ENCODE data around the gene H6PD. TPM values are rescaled to one million over a fixed set of nuclear protein-coding genes. Genes with fewer than 3 reads are reported as not detected.

The H6PD gene
- total and polyA plus RNA-seq, 9 of the 15 experiments (the other 6 are each of a cell fraction or from before 2014, with no cell fraction given): 0.04 to 2.5 (median 0.95) TPM

GRCh38 chr1:9231648-9232332, 2.8 kb upstream of the H6PD start (continued):
- TF ChIP-seq ATF1 (CRISPR knock-in tag; IDR thresholded peaks at IDR 0.05): no peak
- TF ChIP-seq ATF1 (tag; IDR thresholded peaks at IDR 0.05): no peak
- TF ChIP-seq ATF7 (IDR thresholded peaks at IDR 0.05): no peak
- TF ChIP-seq BMI1 (IDR thresholded peaks at IDR 0.05; ENCODE audit: low read length): no peak
- TF ChIP-seq, protein P1, sequence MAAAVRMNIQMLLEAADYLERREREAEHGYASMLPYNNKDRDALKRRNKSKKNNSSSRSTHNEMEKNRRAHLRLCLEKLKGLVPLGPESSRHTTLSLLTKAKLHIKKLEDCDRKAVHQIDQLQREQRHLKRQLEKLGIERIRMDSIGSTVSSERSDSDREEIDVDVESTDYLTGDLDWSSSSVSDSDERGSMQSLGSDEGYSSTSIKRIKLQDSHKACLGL (CRISPR knock-in tag; IDR thresholded peaks at IDR 0.05; ENCODE audit: borderline replicate concordance, poor library complexity, severe bottlenecking): no peak
- TF ChIP-seq, protein P2, sequence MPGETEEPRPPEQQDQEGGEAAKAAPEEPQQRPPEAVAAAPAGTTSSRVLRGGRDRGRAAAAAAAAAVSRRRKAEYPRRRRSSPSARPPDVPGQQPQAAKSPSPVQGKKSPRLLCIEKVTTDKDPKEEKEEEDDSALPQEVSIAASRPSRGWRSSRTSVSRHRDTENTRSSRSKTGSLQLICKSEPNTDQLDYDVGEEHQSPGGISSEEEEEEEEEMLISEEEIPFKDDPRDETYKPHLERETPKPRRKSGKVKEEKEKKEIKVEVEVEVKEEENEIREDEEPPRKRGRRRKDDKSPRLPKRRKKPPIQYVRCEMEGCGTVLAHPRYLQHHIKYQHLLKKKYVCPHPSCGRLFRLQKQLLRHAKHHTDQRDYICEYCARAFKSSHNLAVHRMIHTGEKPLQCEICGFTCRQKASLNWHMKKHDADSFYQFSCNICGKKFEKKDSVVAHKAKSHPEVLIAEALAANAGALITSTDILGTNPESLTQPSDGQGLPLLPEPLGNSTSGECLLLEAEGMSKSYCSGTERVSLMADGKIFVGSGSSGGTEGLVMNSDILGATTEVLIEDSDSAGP (CRISPR knock-in tag; IDR thresholded peaks at IDR 0.05): no peak
- no peak for TF ChIP-seq STAT5A (IDR thresholded peaks at IDR 0.05; ENCODE audit: borderline replicate concordance, low read length)
- TF ChIP-seq MCM5 (IDR thresholded peaks at IDR 0.05; ENCODE audit: low read depth): no peak
- no peak for TF ChIP-seq BDP1 (IDR thresholded peaks at IDR 0.05; ENCODE audit: insufficient read depth, insufficient read length)
- TF ChIP-seq, protein P3, sequence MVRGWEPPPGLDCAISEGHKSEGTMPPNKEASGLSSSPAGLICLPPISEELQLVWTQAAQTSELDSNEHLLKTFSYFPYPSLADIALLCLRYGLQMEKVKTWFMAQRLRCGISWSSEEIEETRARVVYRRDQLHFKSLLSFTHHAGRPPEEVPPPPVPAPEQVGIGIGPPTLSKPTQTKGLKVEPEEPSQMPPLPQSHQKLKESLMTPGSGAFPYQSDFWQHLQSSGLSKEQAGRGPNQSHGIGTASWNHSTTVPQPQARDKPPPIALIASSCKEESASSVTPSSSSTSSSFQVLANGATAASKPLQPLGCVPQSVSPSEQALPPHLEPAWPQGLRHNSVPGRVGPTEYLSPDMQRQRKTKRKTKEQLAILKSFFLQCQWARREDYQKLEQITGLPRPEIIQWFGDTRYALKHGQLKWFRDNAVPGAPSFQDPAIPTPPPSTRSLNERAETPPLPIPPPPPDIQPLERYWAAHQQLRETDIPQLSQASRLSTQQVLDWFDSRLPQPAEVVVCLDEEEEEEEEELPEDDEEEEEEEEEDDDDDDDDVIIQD (CRISPR knock-in tag; IDR thresholded peaks at IDR 0.05): no peak
